Measurements from ENCODE around the gene OSBPL10.

DNA sequence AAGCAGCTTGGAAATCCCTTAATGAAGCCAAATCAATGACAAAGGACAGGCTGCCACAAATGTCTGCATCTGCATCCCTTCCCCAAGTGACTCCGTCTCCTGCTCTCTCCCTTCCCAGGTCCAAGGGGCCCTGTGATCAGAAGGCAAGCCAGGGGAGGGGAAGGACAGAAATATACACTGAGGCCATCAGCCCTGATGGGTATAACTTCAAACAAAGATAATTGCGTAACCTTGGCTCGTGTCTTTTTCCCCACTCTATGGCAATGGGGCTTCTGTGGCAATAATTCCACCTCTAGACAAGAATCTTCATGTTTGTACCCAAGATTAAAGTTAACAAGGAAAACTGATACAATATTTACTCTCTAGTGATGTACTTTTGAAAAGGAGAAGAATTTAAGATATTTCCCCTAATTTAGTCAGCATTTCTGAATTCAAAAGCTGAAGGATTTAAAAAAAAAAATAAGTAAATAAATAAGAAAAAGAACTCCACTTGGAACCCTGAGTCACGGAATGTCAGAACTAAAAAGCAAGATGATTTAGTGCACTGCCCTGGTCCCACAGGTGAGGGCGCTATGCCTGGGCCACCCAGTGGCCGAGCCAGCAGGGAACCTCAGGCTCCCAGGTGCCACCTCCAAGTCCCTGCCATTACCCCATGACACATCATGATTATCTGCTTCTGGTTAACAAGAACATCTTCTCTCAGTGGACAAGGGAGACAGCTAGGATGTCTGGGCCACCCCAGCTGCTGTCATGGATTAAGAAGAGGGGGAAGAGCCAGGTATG lies 293.9 kb downstream of the OSBPL10 start:
- no peak for TF ChIP-seq POLR2A (IDR thresholded peaks at IDR 0.05; ENCODE audit: low read depth, low read length)
- TF ChIP-seq TAF1 (IDR thresholded peaks at IDR 0.05; ENCODE audit: low read depth, low read length): no peak
